K562 (cell line): Measurements from ENCODE around the gene PDE3A. TPM values are rescaled to one million over a fixed set of nuclear protein-coding genes. Genes with fewer than 3 reads are reported as not detected.

ENCODE experiments used
- ATAC-seq: fragments of 200-7000 bp; cut with Tn5 transposase; 3 replicates; pipeline ENCODE4 v1.9.1; 2020; ENCODE audit warnings: moderate library complexity
- BruUV-seq: library from RNA; stranded (reverse); fragments of 400-500 nt; replicated peaks from 2 replicates; lab custom pipeline; 2021; lab: Mats Ljungman, UMichigan
- CTCF ChIA-PET: fragments of 300-600 bp; formaldehyde crosslinking; extraction: SDS; loops from one replicate; lab custom pipeline; 2021; ENCODE audit warnings: low intra/inter-chr PET ratio; lab: Yijun Ruan, JAX
- POLR2A ChIA-PET: fragments of 300-600, 350-650 bp; sonication (Branson Sonifier 250); formaldehyde crosslinking; extraction: SDS; loops from one replicate; lab custom pipeline; 2021; ENCODE audit warnings: antibody characterized with exemption, inconsistent platforms; lab: Yijun Ruan, JAX
- DNase-seq, 4 experiments: peaks; one replicate each; pipeline versions ENCODE4 v3.0.0 to v3.0.0-alpha.2; 2011 to 2018; ENCODE audit warnings: low spot score in 3 of 4, mixed read lengths in 3 of 4; ENCODE audit errors: extremely low read depth in 1 of 4
- FAIRE-seq: peaks from 2 replicates; lab custom pipeline; 2011; peaks lifted over from hg19 to GRCh38; lab: Jason Lieb, UNC
- H2AFZ ChIP-seq: 2 replicates; pipeline ENCODE4 v1.6.0; 2011; ENCODE audit warnings: low read depth, low read length, control low read depth, inconsistent platforms
- H3K27ac ChIP-seq: fragments of 200-600 bp; 3 replicates; pipeline ENCODE4 v1.8.0; 2011; ENCODE audit warnings: low read depth, mild to moderate bottlenecking, control low read depth, inconsistent platforms, low read length, moderate library complexity, mixed read lengths; ENCODE audit errors: extremely low read depth
- H3K27me3 ChIP-seq, 2 experiments: fragments of 300-600 bp in 1 of 2; 2 replicates in 1 of 2; 3 replicates in 1 of 2; pipeline versions ENCODE4 v1.6.0 to v1.8.0; 2011; ENCODE audit warnings: inconsistent platforms in 2 of 2, low read length in 2 of 2, mild to moderate bottlenecking in 1 of 2, mixed read lengths in 1 of 2, moderate library complexity in 1 of 2; ENCODE audit not compliant: control insufficient read depth in 2 of 2, insufficient read depth in 2 of 2
- H3K36me3 ChIP-seq: fragments of 300-600 bp; 3 replicates; pipeline ENCODE4 v1.8.0; 2011; ENCODE audit warnings: mild to moderate bottlenecking, low read length, inconsistent platforms; ENCODE audit not compliant: control insufficient read depth, insufficient read depth
- H3K4me1 ChIP-seq, 2 experiments: fragments of 200-600 bp in 1 of 2; replicated peaks in 1 of 2; 2 replicates in 1 of 2; 3 replicates in 1 of 2; pipeline versions ENCODE4 v1.5.1 to v1.8.0; 2011; ENCODE audit warnings: inconsistent platforms in 2 of 2, low read length in 2 of 2, mild to moderate bottlenecking in 1 of 2, mixed read lengths in 1 of 2, moderate library complexity in 1 of 2; ENCODE audit not compliant: control insufficient read depth in 2 of 2, insufficient read depth in 2 of 2
- H3K4me2 ChIP-seq: 2 replicates; pipeline ENCODE4 v1.6.1; 2011; ENCODE audit warnings: low read length, control low read depth, inconsistent platforms, mixed read lengths; ENCODE audit not compliant: insufficient read depth
- H3K4me3 ChIP-seq: fragments of 200-600 bp; sonication (generic), shearing (Covaris generic); 2 replicates; pipeline ENCODE4 v1.5.1; 2016; ENCODE audit warnings: control low read depth, inconsistent platforms
- H3K79me2 ChIP-seq: fragments of 200-600 bp; 3 replicates; pipeline ENCODE4 v1.8.0; 2011; ENCODE audit warnings: low read length, inconsistent platforms; ENCODE audit not compliant: control insufficient read depth, insufficient read depth
- H3K9ac ChIP-seq, 2 experiments: 2 replicates each; pipeline versions ENCODE4 v1.6.0 to v1.6.1; 2011; ENCODE audit warnings: low read depth in 2 of 2, low read length in 2 of 2, control low read depth in 1 of 2, inconsistent platforms in 1 of 2, mild to moderate bottlenecking in 1 of 2, mixed read lengths in 1 of 2; ENCODE audit not compliant: insufficient read depth in 1 of 2
- H3K9me1 ChIP-seq: one replicate; pipeline ENCODE4 v1.6.0; 2011; ENCODE audit warnings: inconsistent platforms, mild to moderate bottlenecking, low read length, moderate library complexity; ENCODE audit not compliant: control insufficient read depth, insufficient read depth
- H3K9me3 ChIP-seq: replicated peaks from 2 replicates; pipeline ENCODE4 v1.5.1; 2011; ENCODE audit warnings: low read depth, low read length, inconsistent platforms; ENCODE audit not compliant: control insufficient read depth, insufficient read depth
- H4K20me1 ChIP-seq: replicated peaks from 2 replicates; pipeline ENCODE4 v1.6.1; 2011; ENCODE audit warnings: low read length, inconsistent platforms, mixed read lengths; ENCODE audit not compliant: control insufficient read depth, insufficient read depth
- BCLAF1 ChIP-seq, 2 experiments: fragments of 450-650 bp in 1 of 2; IDR thresholded peaks; 2 replicates each; pipeline ENCODE4 v1.6.1; 2011 to 2017; ENCODE audit warnings: low read depth in 2 of 2, antibody characterized with exemption in 1 of 2, borderline replicate concordance in 1 of 2, low read length in 1 of 2, mild to moderate bottlenecking in 1 of 2, mixed read lengths in 1 of 2; ENCODE audit not compliant: control insufficient read depth in 1 of 2
- BMI1 ChIP-seq: fragments of 150-350 bp; IDR thresholded peaks from 2 replicates; pipeline ENCODE4 v1.6.1; 2014; ENCODE audit warnings: low read length
- BRD4 ChIP-seq: fragments of 200-600 bp; sonication (generic); IDR thresholded peaks from 2 replicates; pipeline ENCODE4 v1.6.1; 2017; ENCODE audit warnings: inconsistent platforms
- HDAC3 ChIP-seq: fragments of 450-650 bp; IDR thresholded peaks from 2 replicates; pipeline ENCODE4 v1.6.1; 2018; ENCODE audit warnings: borderline replicate concordance, mild to moderate bottlenecking, moderate library complexity; ENCODE audit not compliant: partially characterized antibody
- MCM2 ChIP-seq: fragments of 450-650 bp; IDR thresholded peaks from 2 replicates; pipeline ENCODE4 v1.6.1; 2017; ENCODE audit warnings: low read depth, mild to moderate bottlenecking
- MEF2A ChIP-seq: IDR thresholded peaks from 2 replicates; pipeline ENCODE4 v1.6.1; 2011; ENCODE audit warnings: low read depth, mild to moderate bottlenecking, low read length, moderate library complexity; ENCODE audit not compliant: control insufficient read depth
- MLX ChIP-seq, 2 experiments: fragments of 450-650 bp in 1 of 2; sonication (generic) in 1 of 2; formaldehyde crosslinking; conservative IDR thresholded peaks; 2 replicates each; pipeline versions ENCODE4 v1.4.0 to v1.8.1; 2020 to 2022; ENCODE audit warnings: mild to moderate bottlenecking in 1 of 2, missing genetic modification reagents in 1 of 2
- MYBL2 ChIP-seq, 2 experiments: fragments of 450-650 bp in 1 of 2; sonication (generic) in 1 of 2; formaldehyde crosslinking in 1 of 2; IDR thresholded peaks; 2 replicates each; pipeline versions ENCODE4 v1.6.1 to v1.8.1; 2017 to 2022; ENCODE audit warnings: borderline replicate concordance in 1 of 2, inconsistent platforms in 1 of 2, low read depth in 1 of 2, mild to moderate bottlenecking in 1 of 2, missing genetic modification reagents in 1 of 2, moderate library complexity in 1 of 2
- NCOR1 ChIP-seq: fragments of 450-650 bp; IDR thresholded peaks from 2 replicates; pipeline ENCODE4 v1.6.1; 2016; ENCODE audit warnings: mild to moderate bottlenecking, moderate library complexity
- NFIX ChIP-seq: fragments of 250-450 bp; sonication (Bioruptor Pico); IDR thresholded peaks from 2 replicates; pipeline ENCODE4 v1.4.0; 2020; ENCODE audit warnings: low read depth, mild to moderate bottlenecking, moderate library complexity
- PTBP1 ChIP-seq: fragments of 200-400 bp; formaldehyde crosslinking; IDR thresholded peaks from 2 replicates; pipeline ENCODE4 v1.6.1; 2017; ENCODE audit warnings: low read depth, low read length
- RBM22 ChIP-seq: fragments of 200-400 bp; formaldehyde crosslinking; IDR thresholded peaks from 2 replicates; pipeline ENCODE4 v1.6.1; 2018; ENCODE audit warnings: low read length, low read depth; ENCODE audit not compliant: poor library complexity, severe bottlenecking
- SMAD4 ChIP-seq: fragments of 250-450 bp; sonication (Bioruptor Pico); conservative IDR thresholded peaks from 2 replicates; pipeline ENCODE4 v1.8.0; 2021; ENCODE audit warnings: inconsistent platforms, mild to moderate bottlenecking, moderate library complexity
- ZMIZ1 ChIP-seq, 2 experiments: fragments of 150-350 bp in 1 of 2; IDR thresholded peaks; 2 replicates each; pipeline ENCODE4 v1.6.1; 2012 to 2016; ENCODE audit warnings: low read depth in 2 of 2, low read length in 2 of 2, mild to moderate bottlenecking in 1 of 2, moderate library complexity in 1 of 2
- ZNF274 ChIP-seq: IDR thresholded peaks from 2 replicates; pipeline ENCODE4 v1.6.1; 2011; ENCODE audit warnings: low read depth, mild to moderate bottlenecking, low read length, moderate library complexity, borderline replicate concordance
- WGBS: fragments of 100-300 bp; shearing (Covaris generic); methylation state at CpG from one replicate; pipeline ENCODE4 v1.1.6; 2016; ENCODE audit warnings: low coverage, mixed read lengths; ENCODE audit not compliant: insufficient coverage; ENCODE audit errors: missing lambda C conversion rate; 5-methylcytosine and 5-hydroxymethylcytosine counted together
- in situ Hi-C: fragments of 300-500 bp; cut with MboI; formaldehyde crosslinking; loops from 4 replicates; pipeline ENCODE4 v1.15.0; 2018; ENCODE audit warnings: inconsistent platforms, mixed read lengths
- intact Hi-C: fragments of 100-400 bp; cut with micrococcal nuclease; formaldehyde crosslinking; loops from 2 replicates; pipeline ENCODE4 v1.14.2; 2022
- polyA plus RNA-seq, 8 experiments: library from polyadenylated mRNA; depleted of rRNA in 4 of 8; stranded (reverse) in 5 of 8; unstranded in 3 of 8; fragments of >200 nt; fragmentation: Nextera tagmentation in 2 of 8; fragmentation: Illumina TruSeq in 1 of 8; extraction: Ambion mirVana in 2 of 8; extraction: Trizol in 1 of 8; gene quantifications; 2 replicates each; pipeline versions ENCODE4 v1.2.1 to v1.2.3, GENCODE V29; 2011 to 2014; ENCODE audit warnings: inconsistent platforms in 1 of 8, missing spikeins in 1 of 8
- total RNA-seq, 7 experiments: library from RNA; depleted of rRNA in 6 of 7; stranded (reverse); fragments of >200 nt in 6 of 7; fragmentation: Illumina TruSeq in 2 of 7; extraction: Trizol in 2 of 7; gene quantifications; 2 replicates each; pipeline versions ENCODE4 v1.2.1 to v1.2.3, GENCODE V29; 2011 to 2021; ENCODE audit warnings: low replicate concordance in 1 of 7

Gene PDE3A
- total and polyA plus RNA-seq, 9 of the 15 experiments (the other 6 are each of a cell fraction or from before 2014, with no cell fraction given), result 0.02 TPM; not detected in 8

- FAIRE-seq, result no peak
- Histone ChIP-seq H3K79me2 (no peaks in the 10 kb centered on the region), H3K4me2 (no peak overlapping the region), H2AFZ (no peak overlapping the region), H3K27ac (no peak overlapping the region), H3K36me3 (no peaks in the 10 kb centered on the region), H3K9ac (no peak overlapping the region), H4K20me1 (no peaks in the 10 kb centered on the region), H3K4me3 (no peak overlapping the region), H3K9me1 (no peaks in the 10 kb centered on the region), H3K27me3 (no peaks in the 10 kb centered on the region), H3K9me3 (no peaks in the 10 kb centered on the region), H3K4me1 (no peaks in the 10 kb centered on the region)
- 0% methylated on average over 4 of the region's 4 CpGs for WGBS
- no peak for ATAC-seq
- no peak for DNase-seq
- no TSS peak for BruUV-seq
- ChIA-PET CTCF (no interaction called here), POLR2A (no interaction called here)
- intact Hi-C loops, result no loop called here
- in situ Hi-C loops, result no loop called here
- TF ChIP-seq BMI1 (no peak), BRD4 (no peak), HDAC3 (no peak), ZMIZ1 (IDR thresholded peaks at IDR 0.05; ENCODE audit: low read depth in 2 of 2, low read length in 2 of 2) (no peak), RBM22 (no peak), MYBL2 (IDR thresholded peaks at IDR 0.05; ENCODE audit: low read depth) (no peak), MYBL2 (CRISPR knock-in tag; IDR thresholded peaks at IDR 0.05; ENCODE audit: borderline replicate concordance) (no peak), MLX (CRISPR knock-in tag; conservative IDR thresholded peaks at IDR 0.05) (no peak), NFIX (CRISPR knock-in tag) (no peak), ZNF274 (no peak), NCOR1 (no peak), SMAD4 (CRISPR knock-in tag) (no peak), MCM2 (no peak), PTBP1 (no peak), MEF2A (no peak), BCLAF1 (IDR thresholded peaks at IDR 0.05; ENCODE audit: borderline replicate concordance in 1 of 2, control insufficient read depth in 1 of 2, low read depth in 2 of 2, low read length in 1 of 2) (no peak)
Measured at GRCh38 chr12:20319366-20319765, 49.0 kb upstream of the PDE3A start.
